HG03139 (cell line): ENCODE data around the gene WASHC4.
A peak's percentile ranks its signal among the peaks of the same experiment; 100 is the strongest.

ENCODE experiments used
- ATAC-seq: cut with Tn5 transposase; IDR thresholded peaks from one replicate; pipeline ENCODE4 v1.9.1; 2021; ENCODE audit not compliant: unreplicated experiment

The WASHC4 gene

DNA sequence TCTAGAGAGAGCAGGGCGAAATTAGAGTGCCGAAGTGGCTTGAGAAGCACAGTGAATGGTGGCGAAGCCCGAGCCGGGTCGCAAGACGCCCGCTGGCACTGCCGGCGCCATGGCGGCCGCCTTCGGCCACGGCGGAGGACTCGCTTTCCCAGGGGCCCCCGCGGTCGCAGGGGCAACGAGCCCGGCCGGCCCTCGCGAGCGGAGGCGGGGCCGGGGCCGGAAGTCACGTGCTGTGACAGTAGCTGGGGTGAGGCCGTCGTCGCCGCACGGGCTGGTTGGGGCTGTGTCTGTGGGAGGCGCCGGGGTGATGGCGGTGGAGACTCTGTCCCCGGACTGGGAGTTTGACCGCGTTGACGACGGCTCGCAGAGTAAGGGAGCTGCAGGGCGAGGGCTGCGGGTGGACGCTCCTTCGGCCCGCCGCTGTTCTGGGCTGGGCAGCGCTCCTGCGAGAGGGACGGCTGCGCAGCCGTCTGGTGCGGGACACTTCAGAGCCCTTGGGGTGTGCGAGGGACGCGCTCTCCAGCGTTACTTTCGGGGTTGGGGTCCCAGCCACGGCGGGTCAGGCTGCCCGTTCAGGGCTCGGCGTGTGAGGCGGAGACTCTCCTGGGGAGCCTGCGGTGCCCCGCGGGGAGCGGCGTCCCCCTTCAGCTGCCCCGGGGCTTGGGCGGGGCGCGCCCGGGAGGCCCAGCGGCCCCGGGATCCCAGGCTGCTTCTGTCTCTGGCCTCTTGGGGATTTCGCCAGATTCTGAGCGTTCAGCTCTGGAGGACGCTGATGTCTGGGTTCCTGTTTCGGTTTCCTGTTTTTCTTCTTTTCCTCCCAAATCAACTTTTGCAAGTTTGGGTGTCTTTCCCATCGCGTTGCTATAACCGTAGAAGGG lies at the start of gene WASHC4:
WASHC4 (plus strand) TSS at position 238 of the 878 bp plus-strand sequence; CDS start at position 308, 70 bp downstream.
- ATAC-seq, result peak; percentile 86

- no peak for ATAC-seq
These were observed 46.7 kb upstream of the WASHC4 start for GRCh38 chr12:105060715-105061378.

GRCh38 chr12:105064564-105065178 lies 42.9 kb upstream of the WASHC4 start:
- no peak for ATAC-seq

GRCh38 chr12:105067511-105068031 lies 40.0 kb upstream of the WASHC4 start:
- no peak for ATAC-seq

- ATAC-seq, result no peak
These were observed 37.4 kb upstream of the WASHC4 start for GRCh38 chr12:105069936-105070702.

GRCh38 chr12:105071981-105072380 lies 35.5 kb upstream of the WASHC4 start:
- no peak for ATAC-seq

- no peak for ATAC-seq
These were observed 34.5 kb upstream of the WASHC4 start for GRCh38 chr12:105072888-105073488.

- no peak for ATAC-seq
These were observed 31.4 kb upstream of the WASHC4 start for GRCh38 chr12:105076098-105076497.

GRCh38 chr12:105076913-105077312 lies 30.6 kb upstream of the WASHC4 start:
- no peak for ATAC-seq

GRCh38 chr12:105077435-105077834 lies 30.1 kb upstream of the WASHC4 start:
- ATAC-seq, result no peak

GRCh38 chr12:105078712-105079570 lies 28.6 kb upstream of the WASHC4 start:
- no peak for ATAC-seq

DNA sequence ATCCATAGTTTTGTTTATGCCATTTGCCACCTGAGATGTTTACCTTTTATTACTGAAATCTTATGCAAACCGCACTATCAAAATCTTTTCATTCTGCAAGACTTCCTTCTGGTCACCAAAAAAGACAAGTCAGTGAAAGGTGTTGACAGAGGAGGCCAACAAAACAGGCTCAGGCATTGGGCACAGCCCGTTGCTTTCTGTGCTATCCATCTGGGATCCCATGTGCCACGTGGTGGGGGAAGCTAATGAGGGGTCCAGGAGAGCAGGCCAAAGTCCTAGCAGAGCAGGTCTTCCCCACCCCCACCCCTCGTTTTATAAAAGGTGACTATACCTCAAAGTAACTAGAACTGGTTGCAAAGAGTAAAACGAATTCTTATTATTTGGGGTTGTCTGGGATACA lies 24.5 kb upstream of the WASHC4 start:
- ATAC-seq, result no peak

- no peak for ATAC-seq
These were observed 23.9 kb upstream of the WASHC4 start for GRCh38 chr12:105083551-105084105.

DNA sequence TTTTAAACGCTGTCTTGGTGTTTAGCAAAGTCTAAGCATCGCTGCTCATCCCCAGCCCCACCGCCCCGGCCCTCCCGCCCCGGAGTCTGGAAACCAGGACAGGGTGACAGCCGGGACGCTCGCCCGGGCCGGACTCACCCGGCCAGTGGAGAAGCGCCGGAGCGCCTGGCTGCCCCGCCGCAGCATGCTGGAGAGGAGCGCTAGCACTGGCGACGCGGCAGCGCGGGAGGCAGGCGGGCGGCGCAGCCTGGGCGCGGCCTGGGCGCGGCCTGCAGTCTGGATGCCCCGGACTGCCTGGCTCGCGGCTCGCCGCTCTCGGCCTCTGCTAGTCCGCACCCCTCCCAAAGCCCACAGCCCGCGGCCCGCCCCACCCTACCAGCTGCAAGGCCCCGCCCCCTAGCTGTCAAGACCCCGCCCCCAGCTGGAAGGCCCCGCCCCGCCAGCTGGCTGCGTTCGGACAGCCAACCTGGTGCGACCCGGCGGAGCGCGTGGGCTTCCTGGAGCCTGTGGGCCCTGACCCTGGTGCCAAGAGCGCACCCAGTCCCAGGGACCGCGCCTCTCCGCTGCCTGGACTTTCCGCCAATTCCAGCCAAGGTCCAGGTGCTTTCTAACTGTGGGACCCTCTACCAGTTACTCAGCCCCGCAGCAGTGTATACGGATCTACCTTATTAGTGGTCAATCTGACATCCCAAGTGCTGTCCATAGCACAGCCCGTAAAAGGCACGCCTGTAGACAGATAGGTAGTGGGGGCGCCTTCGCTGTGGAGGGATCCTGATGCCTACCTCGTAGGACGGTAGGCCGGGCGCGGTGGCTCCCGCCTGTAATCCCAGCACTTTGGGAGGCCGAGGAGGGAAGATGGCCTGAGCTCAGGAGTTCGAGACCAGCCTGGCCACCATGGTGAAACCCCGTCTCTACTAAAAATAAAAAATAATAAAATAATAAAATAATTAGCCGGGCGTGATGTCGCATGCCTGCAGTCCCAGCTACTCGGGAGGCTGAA lies 23.0 kb upstream of the WASHC4 start, which contains the start of gene ALDH1L2:
ALDH1L2 (minus strand) TSS at position 208 of the 1,000 bp plus-strand sequence; CDS start at position 186, 22 bp downstream.
- peak; percentile 80 for ATAC-seq

- no peak for ATAC-seq
These were observed 22.0 kb upstream of the WASHC4 start for GRCh38 chr12:105085501-105085900.

- no peak for ATAC-seq
These were observed 17.7 kb upstream of the WASHC4 start for GRCh38 chr12:105089817-105090216.

DNA sequence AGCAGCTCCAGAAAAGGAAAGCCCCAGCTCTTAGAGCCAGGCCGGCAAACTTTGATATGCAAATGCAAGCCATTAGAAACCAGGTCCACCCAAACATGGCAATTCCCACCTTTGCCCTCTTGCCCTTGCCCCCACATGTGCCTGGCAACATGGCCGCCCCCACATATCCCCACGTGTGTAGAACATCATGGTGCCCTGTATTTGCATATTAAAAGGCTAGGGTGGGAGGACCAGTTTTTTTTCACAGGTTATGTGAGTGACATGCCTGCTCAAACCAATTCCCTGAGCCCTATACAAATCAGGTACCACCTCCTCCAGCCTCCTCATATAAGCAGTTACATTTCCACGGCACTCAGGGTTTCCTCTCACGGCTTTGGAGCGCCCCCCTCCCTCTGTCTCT lies 17.2 kb upstream of the WASHC4 start:
- no peak for ATAC-seq
